HG03354 (cell line): Measurements from ENCODE around the gene TMA7.
A peak's percentile ranks its signal among the peaks of the same experiment; 100 is the strongest.
"Not testable (repeated sequence)": the region's sequence is repeated elsewhere in the genome, so short reads cannot be mapped to it uniquely, and the experiment has no call there.

ENCODE experiments used
- ATAC-seq: cut with Tn5 transposase; IDR thresholded peaks from one replicate; pipeline ENCODE4 v1.9.1; 2021; ENCODE audit warnings: mild to moderate bottlenecking; ENCODE audit not compliant: unreplicated experiment, poor library complexity, severe bottlenecking

TMA7 gene

DNA sequence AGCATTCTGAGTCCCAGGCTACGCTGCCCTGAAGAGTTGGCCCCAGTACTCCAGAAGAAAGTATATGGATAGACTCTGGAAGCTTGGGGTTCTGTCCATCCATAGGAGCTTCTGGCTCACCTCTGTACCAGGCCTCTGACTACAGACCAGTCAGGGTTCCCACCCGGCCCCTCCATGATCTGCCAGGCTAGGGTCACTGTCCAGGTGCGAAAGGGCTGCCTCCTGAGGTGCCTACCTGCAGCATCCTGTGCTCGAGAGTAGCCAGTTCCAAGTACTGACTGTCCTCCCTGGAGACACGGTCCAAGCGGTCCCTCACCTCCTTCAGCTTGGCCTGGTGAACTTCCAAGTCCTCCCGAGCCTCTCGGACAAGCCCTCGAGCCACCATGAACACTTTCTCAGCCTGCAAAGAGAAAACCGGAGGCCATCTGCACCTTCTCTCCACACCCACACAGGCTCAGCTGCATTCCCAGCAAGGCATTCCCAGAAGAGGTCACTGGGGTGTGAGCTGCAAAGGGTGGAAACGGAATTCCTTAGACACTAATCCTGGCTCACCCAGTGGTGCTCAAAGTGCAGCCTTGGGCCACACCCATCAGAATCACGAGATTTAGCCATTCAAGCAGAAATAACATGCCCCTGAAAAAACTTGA is 6.5 kb upstream of the TMA7 start:
- ATAC-seq = no peak

DNA sequence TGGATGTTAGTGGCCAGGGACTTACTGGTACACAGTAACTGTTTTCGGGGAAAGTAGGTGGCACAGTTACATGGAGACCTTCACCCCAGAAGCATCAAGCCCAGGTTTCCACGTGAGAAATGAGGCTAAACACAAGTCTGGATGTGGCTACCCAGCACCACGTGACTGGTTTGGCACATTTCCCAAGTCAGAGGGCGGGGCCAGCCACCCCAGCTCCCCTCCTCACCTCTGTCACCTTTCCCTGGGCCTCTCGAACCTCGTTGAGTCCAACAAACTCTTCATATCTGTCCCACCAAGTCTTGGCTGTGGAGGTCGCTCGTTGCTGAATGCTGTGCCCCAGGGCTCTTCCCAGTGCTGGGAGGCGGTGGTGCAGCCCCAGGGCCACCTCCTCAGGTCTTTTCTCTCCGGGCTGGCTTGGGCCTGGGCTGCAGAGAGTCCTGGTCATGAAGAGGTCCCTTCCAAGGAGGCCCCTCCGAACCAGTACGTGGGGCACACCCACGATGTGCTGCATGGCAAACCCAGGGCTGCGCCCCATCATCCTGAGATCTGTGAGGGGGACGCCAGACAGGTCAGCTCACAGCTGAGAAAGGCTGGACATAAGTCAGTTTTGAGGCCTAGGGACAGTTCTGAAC is 5.3 kb upstream of the TMA7 start:
- no peak for ATAC-seq

DNA sequence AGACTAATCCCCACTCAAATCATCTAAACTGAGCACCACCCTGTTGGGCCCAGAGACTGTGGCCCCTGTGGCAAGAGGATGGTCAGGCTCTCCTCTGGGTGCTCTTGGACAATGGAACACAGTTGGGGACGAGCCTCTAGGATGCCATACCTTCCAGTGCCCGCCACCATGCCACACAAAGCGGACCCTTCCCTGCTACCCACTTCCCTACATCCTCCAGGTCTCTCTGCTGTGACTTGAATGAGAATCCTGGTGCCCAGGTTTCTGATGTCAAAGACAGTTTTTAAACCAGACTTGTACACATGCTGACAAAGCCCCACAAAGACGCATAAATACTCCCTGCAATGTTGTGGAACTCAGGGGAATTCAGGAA is 4.8 kb upstream of the TMA7 start:
- ATAC-seq = no peak

DNA sequence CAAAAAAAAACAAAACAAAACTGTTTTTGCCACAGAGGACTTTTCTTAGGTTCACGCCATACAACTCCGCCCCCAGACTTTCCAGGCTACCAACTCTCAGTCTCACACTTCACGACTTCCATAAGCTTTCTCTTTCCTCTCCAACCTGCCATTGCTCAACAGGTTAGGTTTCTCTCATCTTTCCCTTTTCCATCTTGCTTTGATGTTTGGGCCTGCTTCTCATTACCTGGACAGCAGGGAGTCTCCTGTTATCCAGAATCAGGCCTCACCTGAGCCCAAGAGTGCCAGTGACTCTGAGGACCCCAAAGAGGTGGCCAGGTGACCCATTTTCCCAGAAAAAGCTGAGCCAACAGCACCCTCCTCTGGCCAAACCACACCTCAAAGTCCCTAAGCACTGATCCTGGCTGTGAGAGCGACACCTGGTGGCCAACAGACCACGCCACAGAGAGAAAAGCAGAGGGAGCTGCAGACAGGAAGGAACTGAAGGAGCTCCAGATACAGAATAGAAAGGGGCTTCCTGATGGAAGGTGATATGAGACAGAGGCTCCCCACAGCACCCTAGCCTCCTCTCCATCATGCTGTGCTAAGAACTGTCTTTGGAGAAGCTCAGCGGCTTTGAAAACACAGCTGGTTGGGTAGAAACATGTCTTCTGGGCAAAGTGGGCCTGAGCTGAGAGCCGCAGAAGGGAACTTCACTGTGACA is 4.1 kb upstream of the TMA7 start:
- no peak for ATAC-seq

DNA sequence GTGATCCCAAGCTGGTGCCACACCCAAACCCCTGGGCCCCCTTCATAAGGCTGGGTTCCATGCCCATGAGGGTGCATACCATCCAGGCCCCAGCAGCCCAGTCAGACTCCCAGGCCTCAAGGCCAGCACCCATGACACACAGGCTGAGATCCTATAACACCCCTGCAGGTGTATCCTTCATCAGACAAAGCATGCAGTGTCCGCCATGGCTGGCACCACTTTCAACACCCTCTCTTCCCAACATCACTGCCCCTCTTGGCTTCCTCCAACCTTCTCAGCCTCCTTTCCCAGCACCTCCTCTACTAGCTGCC is 3.6 kb upstream of the TMA7 start:
- no peak for ATAC-seq

DNA sequence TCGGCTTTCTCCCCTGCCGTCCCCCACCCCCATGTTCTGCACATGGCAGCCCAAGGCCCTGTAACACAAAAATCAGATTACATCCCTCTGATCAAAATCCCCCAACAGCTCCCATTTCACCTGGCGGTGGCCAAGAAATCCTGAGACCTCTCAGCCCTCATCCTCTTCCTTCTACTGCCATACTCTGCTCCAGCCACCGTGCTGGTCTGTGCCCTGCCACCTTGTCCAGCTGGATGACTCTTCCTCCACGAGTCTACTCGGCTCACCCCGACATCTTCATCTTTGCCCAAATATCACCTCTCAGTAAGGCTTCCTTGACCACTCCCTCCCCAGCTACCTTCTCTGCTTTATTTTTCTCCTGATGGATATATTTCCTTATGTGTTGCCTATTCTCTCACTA is 3.2 kb upstream of the TMA7 start:
- no peak for ATAC-seq

DNA sequence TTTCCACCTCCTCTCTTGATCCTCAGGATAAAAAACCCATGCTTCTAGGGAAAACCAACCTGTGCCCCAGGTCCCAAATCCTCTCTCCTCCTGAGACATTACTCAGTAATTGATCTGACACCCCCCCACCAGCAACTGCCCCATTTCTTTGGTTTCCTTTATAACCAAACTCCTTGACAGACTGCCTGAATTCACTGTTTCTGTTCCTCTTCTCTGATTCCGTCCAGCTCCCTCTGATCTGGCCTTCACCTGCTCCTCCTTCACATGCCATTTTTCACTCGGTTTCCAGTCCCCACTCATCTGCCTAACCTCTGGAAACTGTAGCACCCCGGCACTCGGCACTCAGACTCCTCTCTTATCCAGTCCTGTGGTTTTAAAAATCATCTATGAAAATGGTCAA is 2.2 kb upstream of the TMA7 start:
- no peak for ATAC-seq

DNA sequence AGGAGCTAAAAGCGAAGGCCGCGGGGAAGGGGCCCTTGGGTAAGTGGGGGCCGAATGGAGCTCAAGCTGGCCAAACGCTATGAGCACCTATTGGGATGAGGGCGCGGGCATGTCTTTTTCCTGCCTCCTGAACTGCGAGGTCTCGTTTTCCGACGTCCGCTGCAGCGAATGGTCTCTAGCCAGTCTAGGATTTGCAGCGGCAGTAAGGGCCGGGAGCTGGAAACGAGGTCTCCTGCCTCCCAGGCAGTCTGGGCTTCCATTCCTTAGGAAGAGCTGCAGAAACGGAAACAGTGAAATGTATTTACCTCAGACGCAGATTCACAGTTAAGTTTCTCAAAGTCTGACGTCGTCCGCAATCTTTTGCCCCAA is 517 bp downstream of the TMA7 start:
- peak; percentile 6 for ATAC-seq

DNA sequence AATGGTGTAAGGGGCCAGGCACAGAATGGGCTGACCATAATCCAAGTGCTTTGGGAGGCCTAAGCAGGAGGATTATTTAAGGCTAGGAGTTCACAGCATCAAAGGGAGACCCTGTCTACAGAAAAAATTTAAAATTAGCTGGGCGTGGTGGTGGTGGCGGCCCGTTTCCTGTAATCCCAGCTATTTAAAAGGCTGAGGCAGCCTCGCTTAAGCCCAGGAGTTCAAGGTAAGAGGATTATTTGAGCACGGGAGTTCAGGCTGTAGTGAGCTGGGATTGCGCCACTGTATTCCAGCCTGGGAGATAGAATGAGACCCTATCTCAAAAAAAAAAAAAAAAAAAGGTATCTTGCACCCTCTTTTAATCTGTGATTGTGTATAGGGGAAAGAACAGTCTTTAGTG is 1.9 kb downstream of the TMA7 start:
- ATAC-seq = no peak

DNA sequence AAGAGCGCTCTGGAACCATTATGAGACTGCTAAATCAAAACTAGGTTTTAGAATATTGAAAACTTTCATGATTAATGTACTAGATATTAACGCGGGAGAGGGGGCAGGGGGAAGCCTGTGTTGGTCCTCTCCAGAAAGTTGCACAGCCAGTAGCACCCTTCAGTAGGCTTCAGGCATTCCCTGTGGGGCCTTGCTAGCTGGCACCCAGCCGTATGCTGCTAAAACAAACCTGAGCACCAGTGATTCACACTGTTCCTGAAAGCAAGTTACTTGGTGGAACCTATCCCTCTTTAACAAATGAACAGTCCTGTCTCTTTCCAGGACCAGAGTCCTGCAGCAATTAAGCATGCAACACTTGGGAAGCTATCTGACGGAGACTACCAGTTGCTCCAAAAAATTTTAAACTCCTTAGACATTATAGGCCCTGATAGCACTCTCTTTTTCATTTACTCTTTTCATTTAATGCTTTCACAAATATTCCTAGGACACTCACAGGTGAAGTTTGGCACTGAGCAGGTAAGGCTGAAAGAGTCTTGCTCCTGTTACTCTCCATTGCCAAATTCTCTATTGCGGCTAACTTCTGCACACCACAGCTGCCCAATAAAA is 5.3 kb downstream of the TMA7 start:
- no peak for ATAC-seq

DNA sequence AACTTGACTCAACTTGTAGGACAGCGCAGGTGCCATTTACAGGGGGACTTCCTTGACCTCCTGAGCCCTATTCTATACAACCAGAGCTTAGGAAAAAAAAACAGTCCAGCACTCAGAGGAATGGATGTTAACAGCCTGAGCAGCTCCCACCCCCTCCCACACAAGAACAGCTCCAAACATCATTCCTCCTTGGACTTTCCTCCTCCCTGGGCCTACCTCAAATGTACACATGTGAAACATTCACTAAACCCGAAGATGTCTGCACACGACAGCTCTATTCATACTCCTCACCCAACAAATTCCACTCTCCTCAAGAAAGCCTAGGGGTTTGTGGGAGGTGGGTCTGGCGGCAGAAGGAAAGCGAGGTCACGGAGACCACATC is 6.0 kb downstream of the TMA7 start:
- no peak for ATAC-seq

DNA sequence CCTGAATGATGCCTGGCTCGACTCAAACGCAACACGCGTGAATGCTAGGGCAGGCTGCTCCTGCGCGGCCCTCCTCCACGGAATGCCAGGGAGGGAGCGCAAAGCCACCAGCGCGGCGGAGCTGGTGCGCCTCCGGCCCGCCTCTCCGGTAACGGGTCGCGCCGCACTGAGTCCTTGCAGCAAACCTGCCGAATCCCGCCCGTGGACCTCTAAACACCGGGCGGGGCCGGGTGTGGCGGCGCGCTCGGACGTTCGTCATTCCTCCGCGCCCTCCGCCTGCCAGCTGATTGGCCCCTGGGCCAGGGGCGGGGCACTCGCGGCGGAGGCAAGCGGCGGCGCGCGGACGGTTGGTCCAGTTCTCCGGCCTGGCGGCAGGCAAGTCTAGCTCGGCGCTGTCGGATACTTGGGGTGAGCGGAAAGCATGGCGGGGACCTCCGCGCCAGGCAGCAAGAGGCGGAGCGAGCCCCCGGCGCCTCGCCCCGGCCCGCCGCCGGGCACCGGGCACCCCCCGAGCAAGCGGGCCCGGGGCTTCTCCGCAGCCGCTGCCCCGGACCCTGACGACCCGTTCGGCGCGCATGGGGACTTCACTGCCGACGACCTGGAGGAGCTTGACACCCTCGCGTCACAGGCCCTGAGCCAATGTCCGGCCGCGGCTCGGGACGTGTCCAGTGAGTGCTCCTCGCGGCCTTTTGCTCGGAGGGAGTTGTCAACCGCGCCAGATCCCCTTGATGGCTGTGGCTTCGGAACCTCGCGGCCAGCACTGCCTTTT is 6.6 kb downstream of the TMA7 start, which contains the start of gene ATRIP:
ATRIP (plus strand) TSS at position 313 of the 769 bp plus-strand sequence; CDS start at position 422, 109 bp downstream.
- ATAC-seq = peak; percentile 86

DNA sequence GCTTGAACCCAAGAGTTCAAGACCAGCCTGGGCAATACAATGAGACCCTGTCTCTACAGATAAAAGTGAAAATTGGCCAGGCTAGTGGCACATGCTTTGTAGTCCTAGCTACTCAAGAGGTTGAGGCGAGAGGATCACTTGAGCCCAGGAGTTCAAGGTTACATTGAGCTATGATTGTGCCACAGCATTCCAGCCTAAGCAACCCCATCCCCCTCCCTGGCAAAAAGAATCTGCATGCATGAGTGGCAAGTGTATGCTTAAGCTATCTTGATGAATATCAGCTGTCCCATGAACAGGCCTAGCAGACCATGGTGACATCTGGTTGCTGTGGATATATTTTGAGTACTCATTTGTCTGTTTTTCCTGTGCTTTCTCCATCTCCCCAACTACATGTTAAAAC is 11.2 kb downstream of the TMA7 start:
- no peak for ATAC-seq

DNA sequence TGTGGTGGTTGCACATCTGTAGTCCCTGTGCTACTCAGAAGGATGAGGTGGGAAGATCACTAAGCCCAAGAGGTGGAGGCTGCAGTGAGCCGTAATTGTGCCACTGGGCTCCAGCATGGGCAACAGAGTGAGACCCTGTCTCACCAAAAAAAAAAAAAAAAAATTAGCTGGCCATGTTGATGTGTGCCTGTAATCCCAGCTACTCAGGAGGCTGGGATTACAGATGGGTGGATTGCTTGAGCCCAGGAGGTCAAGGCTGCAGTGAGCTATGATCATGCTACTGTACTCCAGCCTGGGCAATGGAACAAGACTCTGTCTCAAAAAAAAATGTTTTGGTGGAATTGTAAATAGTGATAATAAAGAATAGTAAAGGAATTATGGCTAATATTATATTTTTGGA is 16.4 kb downstream of the TMA7 start:
- ATAC-seq = no peak

DNA sequence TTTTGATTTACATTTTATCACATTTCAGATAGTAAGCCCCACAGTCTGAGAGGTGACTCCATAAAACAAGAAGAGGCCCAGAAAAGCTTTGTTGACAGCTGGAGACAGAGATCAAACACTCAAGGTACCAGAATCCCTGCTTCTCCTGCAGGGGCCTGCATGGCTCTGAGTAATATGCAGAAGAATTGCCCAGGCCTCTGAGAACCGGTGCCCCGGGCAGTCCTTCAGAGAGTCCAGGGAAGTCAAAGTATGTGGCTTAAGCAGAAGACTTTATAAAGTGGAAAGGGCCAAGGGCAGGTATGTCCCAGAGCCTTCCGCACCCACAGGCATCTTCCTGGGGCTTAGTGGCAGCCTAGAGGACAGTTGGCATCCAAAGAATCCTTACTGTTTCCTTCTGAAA is 19.3 kb downstream of the TMA7 start:
- no peak for ATAC-seq

DNA sequence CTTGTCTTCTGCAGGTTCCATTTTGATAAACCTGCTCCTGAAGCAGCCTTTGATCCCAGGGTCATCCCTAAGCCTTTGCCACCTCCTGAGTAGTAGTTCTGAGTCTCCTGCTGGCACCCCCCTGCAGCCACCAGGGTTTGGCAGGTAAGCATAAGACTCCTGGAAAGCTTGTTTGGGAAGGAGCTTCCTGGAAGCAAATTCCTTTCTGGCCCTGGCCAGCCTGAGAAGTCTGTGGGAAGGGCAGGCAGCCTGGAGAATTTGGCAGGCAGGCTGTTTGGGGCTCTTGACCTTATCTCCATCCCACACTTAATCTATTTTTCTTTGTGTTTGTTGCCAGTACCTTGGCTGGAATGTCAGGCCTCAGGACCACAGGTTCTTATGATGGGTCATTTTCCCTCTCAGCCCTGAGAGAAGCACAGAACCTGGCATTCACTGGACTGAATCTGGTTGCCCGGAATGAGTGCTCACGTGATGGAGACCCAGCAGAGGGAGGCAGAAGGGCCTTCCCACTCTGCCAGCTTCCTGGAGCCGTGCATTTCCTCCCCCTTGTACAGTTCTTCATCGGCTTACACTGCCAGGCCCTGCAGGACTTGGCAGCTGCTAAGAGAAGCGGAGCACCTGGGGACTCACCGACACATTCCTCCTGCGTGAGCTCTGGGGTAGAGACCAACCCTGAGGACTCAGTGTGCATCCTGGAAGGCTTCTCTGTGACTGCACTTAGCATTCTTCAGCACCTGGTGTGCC is 19.9 kb downstream of the TMA7 start:
- no peak for ATAC-seq

DNA sequence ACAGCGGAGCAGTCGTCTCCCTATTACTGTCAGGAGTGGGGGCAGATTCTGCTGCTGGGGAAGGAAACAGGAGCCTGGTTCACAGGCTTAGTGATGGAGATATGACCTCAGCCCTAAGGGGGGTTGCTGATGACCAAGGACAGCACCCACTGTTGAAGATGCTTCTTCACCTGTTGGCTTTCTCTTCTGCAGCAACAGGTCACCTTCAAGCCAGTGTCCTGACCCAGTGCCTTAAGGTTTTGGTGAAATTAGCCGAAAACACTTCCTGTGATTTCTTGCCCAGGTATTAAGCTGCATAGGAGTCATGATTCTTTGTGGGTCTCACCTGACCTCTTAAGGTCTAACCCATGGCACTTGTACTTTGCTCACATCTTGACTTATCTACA is 20.5 kb downstream of the TMA7 start:
- ATAC-seq = no peak

DNA sequence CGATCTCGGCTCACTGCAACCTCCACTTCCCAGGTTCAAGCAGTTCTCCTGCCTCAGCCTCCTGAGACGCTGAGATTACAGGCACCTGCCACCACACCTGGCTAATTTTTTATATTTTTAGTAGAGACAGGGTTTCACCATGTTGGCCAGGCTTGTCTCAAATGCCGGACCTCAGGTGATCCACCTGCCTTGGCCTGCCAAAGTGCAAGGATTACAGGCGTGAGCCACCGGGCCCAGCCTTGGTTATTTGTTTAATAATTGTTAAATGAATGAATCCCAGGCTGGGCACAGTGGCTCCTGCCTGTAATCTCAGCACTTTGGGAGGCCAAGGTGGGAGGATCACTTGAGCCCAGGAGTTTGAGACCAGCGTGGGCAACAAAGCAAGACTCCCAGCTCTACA is 21.7 kb downstream of the TMA7 start:
- ATAC-seq = not testable (repeated sequence)

DNA sequence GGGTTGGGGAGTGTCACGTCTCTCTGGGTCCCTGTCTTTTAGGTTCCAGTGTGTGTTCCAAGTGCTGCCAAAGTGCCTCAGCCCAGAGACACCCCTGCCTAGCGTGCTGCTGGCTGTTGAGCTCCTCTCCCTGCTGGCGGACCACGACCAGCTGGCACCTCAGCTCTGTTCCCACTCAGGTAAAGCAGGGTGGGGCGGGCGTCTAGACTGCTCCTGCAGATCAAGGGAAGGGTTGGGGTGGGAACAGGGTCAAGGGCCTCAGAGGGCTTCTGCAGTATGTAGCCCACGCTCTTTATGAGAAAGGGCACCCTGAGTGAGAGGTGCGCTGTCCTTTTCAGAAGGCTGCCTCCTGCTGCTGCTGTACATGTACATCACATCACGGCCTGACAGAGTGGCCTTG is 23.6 kb downstream of the TMA7 start:
- no peak for ATAC-seq

DNA sequence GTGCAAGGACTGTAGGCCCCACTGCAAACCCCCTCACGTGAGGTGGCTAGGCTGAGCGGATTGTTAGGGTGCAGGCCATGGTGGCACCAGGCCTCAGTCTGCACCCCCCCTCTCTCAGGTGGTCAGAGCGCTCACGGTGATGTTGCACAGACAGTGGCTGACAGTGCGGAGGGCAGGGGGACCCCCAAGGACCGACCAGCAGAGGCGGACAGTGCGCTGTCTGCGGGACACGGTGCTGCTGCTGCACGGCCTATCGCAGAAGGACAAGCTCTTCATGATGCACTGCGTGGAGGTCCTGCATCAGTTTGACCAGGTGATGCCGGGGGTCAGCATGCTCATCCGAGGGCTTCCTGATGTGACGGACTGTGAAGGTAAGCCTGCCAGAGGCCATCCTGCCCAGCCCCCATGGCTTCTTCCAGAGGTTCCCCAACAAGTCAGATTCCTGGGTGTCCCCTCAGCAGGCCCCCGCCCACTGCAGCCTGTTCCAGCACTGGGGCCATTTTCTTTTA is 24.7 kb downstream of the TMA7 start:
- ATAC-seq = no peak
